ENCODE measurements around the gene SULT2A1. TPM values are rescaled to one million over a fixed set of nuclear protein-coding genes. Genes with fewer than 3 reads are reported as not detected.
"Not testable (repeated sequence)": the region's sequence is repeated elsewhere in the genome, so short reads cannot be mapped to it uniquely, and the experiment has no call there.

SULT2A1 gene, protein sequence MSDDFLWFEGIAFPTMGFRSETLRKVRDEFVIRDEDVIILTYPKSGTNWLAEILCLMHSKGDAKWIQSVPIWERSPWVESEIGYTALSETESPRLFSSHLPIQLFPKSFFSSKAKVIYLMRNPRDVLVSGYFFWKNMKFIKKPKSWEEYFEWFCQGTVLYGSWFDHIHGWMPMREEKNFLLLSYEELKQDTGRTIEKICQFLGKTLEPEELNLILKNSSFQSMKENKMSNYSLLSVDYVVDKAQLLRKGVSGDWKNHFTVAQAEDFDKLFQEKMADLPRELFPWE
- total RNA-seq: 347 TPM

DNA sequence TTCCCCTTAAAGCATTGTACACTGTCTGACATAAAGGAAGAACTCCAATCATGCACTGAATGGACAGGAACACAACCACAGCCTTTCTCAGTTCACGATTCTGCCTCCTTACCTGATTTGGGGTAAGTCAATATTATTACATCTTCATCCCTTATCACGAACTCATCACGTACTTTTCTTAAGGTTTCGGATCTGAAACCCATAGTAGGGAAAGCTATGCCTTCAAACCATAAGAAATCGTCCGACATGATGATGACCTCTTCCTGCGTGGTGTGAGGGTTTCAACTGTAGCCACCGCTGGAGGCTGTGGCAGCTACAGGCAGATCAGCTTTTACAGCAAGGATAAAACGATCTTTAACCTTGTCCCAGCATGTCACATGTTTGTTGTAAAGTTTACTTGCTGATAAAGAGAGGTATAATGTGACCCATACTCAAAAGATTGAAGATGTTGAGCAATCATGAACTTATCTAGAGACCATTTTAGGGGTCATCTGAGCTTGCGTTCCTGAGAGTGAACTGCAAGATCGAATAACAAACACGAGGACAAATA, at the start of gene SULT2A1:
Gene SULT2A1, minus strand, starts transcription at position 306 of the 550 bp plus-strand sequence. Its CDS starts 58 bp downstream, at position 248.
- peak; percentile 73 for DNase-seq (ENCODE audit: low spot score)
- ATAC-seq: peak; percentile 66

DNA sequence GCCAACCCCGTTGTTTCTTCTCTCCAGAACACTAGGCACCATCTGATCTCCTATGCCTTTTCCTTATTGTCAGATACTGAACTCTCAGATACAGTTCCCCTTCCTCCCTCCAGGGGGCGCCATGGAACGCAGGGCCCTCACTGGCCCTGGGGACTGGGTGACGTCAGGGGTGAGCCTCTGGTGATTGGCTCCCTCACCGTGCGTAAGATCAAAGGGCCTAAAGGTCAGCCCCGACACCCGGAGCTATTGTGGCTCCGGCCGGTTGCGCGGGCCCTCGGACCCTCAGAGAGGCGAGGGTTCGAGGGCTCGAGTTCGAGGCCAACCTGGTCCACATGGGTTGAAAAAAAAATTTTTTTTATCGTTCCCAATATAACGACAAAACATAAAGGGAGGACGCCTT, 42.5 kb upstream of the SULT2A1 start:
- DNase-seq (ENCODE audit: low spot score); ATAC-seq: not testable (repeated sequence)

DNA sequence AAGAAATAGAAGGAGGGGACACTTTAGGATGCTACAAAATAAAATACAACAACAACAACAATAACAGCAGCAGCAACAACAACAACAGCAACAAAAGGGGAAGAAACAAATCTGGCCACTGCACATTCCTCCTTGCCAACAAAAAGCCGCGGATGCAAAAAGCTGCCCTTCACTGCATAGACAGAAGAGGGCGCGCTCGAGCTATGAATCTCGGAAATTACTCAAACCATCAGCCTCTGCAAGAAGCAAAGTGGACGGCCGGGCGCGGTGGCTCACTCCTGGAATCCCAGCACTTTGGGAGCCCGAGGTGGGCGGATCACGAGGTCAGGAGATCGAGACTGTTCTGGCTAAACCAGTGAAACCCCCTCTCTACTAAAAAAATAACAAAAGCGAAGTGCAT, 34.0 kb upstream of the SULT2A1 start:
- DNase-seq (ENCODE audit: low spot score); ATAC-seq: not testable (repeated sequence)

DNA sequence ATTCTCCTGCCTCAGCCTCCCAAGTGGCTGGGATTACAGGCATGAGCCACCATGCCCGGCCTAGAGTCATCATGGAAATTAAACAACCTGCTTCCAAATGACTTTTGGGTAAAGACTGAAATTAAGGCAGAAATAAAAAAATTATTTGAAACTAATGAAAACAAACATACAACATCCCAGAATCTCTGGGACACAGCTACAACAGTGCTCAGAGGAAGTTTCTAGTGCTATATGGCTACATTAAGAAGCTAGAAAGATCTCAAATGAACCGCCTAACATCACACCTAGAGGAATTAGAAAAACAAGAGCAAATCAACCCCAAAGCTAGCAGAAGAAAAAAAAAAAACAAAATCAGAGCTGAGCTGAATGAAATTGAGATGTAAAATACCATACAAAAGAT, 24.1 kb upstream of the SULT2A1 start:
- DNase-seq (ENCODE audit: low spot score): peak; percentile 11
- not testable (repeated sequence) for ATAC-seq

DNA sequence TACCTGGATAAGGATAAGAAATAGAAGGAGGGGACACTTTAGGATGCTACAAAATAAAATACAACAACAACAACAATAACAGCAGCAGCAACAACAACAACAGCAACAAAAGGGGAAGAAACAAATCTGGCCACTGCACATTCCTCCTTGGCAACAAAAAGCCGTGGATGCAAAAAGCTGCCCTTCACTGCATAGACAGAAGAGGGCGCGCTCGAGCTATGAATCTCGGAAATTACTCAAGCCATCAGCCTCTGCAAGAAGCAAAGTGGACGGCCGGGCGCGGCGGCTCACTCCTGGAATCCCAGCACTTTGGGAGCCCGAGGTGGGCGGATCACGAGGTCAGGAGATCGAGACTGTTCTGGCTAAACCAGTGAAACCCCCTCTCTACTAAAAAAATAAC, 23.2 kb upstream of the SULT2A1 start:
- DNase-seq (ENCODE audit: low spot score): peak; percentile 76
- not testable (repeated sequence) for ATAC-seq

DNA sequence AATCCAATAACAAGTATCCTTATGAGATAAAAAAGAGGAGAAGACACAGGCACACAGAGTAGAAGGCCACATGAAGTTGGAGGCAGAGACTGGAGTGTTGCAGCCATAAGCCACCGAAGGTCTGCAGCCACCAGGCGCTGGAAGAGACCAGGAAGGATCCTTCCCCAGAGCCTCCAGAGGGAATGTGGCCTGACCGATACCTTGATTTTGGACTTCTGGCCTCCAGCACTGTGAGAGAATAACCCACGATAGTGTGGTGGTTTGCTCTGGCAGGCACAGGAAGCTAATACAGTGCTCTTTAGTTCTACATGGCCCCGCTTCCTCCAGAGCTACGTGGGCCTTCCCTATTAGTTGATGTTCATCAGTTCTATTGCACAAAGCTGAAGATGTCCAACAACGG, 15.3 kb upstream of the SULT2A1 start:
- DNase-seq (ENCODE audit: low spot score) (peak; percentile 21), ATAC-seq (no peak)

DNA sequence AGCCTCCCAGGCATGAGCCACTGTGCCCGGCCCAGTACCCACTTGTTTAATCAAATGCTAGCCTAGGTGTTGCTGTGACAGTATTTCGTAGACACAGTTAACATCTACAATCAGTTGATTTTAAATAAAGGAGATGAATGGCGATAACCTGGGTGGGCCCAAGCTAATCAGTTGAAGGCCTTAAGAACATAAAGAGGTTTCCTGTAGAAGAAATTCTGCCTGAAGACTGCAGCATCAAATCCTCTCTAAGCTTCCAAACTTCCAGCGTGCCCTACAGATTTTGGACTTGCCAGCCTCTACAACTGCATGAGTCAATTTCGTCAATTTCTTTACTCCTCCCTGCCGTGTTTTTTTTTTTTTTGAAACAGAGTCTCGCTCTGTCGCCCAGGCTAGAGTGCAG, 13.2 kb upstream of the SULT2A1 start:
- ATAC-seq (no peak), DNase-seq (ENCODE audit: low spot score) (peak; percentile 18)

DNA sequence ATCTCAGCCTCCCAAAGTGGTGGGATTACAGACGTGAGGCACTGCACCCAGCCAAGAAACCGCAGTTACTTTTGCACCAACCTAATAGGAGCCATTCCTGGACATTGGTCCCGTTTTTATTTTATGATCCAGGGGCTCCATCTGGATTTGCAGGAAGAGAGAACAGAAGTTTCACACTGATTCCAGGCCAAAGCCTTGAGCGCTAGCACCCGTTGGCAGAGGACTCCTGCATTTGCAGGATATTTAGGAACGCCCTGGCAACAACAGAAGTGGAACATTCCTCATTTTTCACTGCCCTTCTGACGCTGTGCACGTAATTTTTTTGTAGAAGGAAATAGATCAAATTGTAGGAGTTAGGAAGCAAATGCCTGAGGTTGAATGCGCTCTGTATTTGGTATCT, 11.7 kb upstream of the SULT2A1 start:
- ATAC-seq (no peak), DNase-seq (ENCODE audit: low spot score) (peak; percentile 42)

DNA sequence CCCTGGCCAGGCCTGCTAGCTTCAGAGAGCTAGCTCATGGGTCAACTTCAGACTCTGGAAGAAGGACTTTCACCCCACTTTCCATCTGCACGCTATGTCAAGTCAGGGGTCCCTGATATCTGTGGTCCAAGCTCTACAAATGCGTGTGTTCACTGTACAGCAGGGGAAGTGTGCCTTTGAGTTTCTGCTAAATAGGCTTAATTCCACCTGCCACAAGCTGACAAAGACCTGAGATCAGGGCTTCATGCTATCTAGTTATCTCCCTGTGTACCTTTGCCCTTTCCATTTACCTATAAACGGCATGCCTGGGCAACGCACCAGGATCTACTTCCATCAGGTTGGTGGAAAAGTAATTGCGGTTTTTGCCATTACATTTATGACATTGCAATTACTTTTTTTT, 10.7 kb upstream of the SULT2A1 start:
- peak; percentile 47 for ATAC-seq
- peak; percentile 61 for DNase-seq (ENCODE audit: low spot score)

DNA sequence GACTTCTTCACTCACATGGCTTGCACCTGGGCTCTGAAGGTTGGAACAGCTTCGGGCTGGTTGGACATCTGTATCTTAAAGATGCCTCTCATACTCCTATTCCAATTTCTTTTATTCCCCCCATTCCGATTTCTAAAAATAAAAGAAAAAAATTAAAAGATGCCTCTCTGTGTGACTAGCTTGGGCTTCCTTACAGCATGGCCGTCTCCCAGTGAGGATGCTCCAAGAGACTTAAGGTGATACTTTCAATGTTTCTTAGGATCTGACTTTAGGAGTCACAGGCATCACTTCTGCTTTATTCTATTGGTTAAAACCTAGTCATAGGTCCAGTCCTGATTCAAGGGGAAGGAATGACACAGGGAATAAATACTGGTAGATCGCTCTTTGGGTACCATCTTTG, 9.9 kb upstream of the SULT2A1 start:
- DNase-seq (ENCODE audit: low spot score) (no peak), ATAC-seq (no peak)

DNA sequence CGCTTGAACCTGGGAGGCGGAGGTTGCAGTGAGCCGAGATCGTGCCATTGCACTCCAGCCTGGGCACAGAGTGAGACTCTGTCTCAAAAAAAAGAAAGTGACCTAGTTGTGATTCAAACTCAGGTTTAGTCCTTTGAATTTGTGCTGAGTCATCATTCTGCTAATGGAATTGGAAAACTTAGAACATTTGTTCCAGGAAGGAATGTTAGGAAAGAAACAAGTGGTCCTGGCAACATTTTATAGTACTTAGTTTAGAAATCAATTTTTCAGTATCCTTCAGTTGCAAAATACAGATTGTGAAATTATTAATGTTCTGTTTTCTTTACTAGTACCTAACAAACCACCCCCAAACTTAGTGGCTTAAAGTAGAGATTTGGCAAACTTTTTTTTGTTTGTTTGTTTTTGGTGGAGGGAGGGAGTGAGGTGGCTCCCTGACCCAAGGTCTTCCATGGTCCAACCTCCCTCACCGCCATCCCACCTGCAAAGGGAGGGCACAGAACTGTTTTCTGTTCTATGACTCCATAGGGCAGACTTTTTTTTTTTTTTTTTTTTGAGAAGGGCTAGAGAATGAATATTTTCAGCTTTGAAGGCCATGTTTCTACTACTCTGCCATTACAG, 9.2 kb upstream of the SULT2A1 start:
- peak; percentile 75 for DNase-seq (ENCODE audit: low spot score)
- ATAC-seq: peak; percentile 61

DNA sequence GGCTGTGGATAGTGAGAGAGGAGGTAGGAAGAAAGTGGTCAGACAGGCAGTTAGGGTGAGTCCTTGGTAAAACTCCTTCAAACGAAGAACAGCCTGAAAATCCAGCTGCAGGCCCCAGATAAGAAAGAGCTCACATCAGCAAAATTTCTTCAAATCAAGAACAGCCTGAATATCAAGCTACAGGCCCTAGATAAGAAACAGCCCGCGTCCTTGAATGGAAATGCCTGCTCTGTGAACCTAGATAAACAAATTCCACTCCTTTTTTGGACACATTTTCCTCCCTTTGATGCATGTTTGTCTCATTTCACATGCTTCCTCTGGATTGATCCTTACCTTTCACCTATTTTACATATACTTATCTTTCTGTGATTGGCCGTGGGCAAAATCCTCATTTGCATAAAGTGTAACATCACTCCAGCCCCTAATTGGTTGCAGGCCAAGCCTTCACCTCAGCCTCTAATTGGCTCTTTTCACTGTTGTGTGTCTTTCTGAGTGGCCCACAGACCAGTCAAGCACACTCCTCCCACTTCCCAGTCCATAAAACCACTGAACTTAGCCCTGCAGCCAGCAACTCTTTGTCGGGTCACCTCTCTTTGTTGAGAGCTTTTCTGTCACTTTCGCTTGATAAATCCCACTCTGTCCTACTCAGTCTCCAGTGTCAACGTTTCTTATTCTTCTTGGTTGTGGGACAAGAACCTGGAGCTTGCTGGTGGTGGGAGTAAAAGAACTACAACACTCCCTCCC, 6.0 kb upstream of the SULT2A1 start:
- ATAC-seq (peak; percentile 81), DNase-seq (ENCODE audit: low spot score) (peak; percentile 91)

DNA sequence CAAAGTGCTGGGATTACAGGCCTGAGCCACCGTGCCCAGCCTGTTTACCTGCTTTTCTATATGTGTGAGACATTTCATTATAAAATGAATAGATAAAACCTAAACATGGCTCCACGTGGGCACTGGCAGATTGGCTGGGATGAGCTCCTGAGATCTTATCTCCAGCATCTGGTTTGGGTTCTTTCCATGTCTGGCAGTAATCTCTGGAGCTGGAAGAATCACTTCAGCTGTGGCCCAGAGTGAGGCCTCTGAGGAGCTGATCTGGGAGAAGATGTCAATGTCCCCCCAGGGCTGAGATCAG, 5.5 kb upstream of the SULT2A1 start:
- ATAC-seq (no peak), DNase-seq (ENCODE audit: low spot score) (no peak)

DNA sequence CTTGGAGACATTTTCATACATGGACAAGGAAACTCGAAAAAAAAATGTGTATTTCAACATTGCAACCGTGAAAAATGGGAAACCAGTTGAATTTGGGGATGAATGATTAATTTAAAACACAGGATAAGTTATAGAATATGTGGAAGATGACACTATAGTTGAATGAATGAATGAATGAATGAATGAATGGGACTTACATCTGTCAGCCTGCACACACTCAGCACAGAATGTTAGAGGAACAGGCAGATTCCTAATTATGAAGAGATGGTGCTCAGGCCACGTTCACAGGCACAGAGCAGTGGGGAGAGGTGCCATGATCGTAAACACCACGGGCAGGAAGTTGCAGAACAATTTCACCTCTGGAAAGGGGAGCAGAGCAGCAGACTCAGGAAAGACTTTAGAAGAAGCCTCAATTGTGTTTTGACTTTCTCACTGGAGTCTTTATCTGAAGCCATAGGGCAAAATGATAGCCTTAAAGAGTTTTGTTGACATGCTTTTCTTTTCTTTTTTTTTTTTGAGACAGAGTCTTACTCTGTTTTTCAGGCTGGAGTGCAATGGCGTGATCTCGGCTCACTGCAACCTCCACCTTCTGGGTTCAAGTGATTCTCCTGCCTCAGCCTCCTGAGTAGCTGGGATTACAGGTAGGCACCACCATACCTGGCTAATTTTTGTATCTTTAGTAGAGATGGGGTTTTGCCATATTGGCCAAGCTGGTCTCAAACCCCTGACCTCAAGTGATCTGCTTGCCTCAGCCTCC, 4.9 kb upstream of the SULT2A1 start:
- ATAC-seq (no peak), DNase-seq (ENCODE audit: low spot score) (peak; percentile 38)

DNA sequence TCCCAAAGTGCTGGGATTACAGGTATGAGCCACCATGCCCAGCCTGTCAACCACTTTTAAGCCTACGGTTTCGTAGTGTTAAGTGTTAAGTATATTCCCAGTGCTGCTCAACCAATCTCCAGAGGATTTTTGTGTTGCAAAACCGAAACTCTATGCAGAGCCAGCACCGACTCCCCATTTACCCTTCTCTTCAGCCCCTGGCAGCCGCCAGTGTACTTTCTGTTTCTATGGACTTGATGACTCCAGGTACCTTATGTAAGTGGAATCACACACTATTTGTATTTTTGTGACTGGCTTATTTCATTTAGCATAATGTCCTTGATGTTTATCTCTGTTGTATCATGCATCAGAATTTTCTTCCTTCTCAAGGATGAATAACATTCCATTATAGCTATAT, 1.1 kb downstream of the SULT2A1 start:
- ATAC-seq: peak; percentile 37
- DNase-seq (ENCODE audit: low spot score): no peak

DNA sequence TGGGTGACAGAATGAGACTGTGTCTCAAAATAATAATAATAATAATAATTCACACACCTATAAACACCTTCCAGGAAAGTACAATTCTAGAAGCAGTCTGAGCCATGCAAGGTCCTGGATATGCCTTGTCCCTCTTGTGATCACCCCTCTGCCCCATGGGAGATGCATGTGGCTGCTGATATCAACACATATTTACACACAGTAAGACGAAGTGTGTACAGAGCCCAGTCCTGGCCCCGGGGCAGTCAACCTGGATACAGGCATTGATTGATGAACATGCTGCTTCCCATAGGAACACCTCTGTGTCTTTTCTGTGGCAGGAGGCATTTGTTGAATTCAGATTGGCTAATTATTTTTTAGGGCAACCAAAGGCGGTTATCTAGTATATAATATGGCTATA, 3.2 kb downstream of the SULT2A1 start:
- peak; percentile 6 for ATAC-seq
- DNase-seq (ENCODE audit: low spot score): no peak

DNA sequence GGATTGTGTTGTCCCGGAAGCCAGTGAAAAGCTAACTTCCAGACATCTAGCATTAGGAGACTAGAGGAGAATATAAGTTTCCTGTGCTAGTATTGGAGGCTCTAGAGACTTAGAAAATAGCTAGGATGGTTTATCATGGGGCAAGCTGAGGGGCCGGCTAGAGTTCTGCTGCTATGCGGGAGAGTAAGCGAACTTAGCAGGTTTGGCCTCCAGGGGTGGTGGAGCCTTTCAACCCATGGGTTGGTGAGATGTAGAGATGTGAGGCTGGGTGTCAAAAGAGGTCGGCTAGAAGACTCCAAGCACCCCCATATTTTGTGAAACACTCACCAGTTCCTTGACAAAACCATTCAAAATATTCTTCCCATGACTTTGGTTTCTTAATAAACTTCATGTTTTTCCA, 4.4 kb downstream of the SULT2A1 start:
- no peak for ATAC-seq
- DNase-seq (ENCODE audit: low spot score): no peak

DNA sequence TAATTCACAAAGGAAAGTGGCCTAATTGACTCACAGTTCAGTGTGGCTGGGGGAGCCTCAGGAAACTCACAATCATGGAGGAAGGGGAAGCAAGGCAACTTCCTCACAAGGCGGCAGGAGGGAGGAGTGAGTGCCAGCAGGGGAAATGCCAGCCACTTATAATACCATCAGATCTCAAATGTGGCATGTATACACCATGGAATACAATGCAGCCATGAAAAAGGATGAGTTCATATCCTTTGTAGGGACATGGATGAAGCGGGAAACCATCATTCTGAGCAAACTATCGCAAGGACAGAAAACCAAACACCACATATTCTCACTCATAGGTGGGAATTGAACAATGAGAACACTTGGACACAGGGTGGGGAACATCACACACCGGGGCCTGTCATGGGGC, 6.7 kb downstream of the SULT2A1 start:
- not testable (repeated sequence) for ATAC-seq; DNase-seq (ENCODE audit: low spot score)

DNA sequence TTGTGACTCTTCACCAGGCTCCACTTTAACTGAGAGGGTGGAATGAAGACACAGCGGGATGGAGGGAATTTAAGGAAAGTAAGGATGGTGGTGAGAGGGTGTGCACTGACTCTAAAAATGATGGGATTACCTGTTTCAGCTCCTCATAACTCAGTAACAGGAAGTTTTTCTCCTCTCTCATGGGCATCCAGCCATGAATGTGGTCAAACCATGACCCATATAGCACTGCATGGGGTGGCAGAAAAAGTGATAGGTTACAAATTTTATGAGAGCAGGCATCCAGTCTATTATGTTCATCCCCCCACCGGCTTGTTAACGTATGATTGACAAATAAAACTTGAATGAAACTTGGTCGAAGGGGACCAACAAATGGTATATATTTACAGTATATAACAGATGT, 7.2 kb downstream of the SULT2A1 start:
- ATAC-seq: no peak
- no peak for DNase-seq (ENCODE audit: low spot score)

DNA sequence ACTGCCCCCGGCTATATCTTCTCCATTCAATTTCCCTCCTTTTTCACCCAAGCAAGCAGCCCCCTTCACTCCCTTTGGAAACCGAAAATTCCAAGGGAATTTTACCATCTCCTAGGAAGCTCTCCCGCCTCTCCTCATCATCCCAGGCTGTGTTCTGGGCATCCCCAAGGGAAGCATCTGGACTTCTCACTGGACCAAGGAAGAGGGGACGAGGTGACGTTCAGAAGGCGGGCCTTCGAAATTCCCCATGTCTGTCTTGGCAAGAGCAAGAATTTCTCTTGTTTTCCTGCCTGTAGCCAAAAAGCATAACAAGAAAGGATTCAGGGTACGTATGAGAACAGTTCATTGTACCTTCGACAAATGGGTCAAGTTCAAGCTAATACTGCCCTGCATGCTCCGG, 20.9 kb downstream of the SULT2A1 start:
- ATAC-seq (no peak), DNase-seq (ENCODE audit: low spot score) (no peak)

DNA sequence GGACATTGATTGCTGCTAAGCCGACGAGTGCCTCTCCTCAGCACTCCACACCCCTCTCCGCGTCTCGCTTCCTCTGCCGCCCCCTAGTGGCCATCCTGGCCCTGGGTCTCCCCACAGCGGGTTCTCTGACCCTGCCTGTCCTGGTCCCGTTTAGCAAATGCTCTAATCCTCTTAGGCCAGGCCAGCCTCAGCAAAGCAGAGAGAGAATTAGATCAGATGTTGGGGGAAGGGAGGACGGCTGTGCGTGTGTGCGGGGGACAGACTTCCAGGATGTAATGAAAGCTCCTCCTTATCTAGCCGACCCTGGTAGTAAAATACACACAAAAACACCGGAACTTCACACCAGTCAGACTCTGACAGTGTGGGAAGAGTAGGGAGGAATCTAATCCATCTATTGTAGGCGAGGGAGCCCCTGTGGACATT, 22.6 kb downstream of the SULT2A1 start:
- peak; percentile 72 for ATAC-seq
- DNase-seq (ENCODE audit: low spot score): peak; percentile 84
